K562 (cell line): ENCODE data around the gene GIGYF2. TPM values are rescaled to one million over a fixed set of nuclear protein-coding genes. Genes with fewer than 3 reads are reported as not detected.
A peak's percentile ranks its signal among the peaks of the same experiment; 100 is the strongest.

Experiments
- ADNP ChIP-seq: fragments of 200-800 bp; sonication (Bioruptor generic); IDR thresholded peaks from 2 replicates; pipeline ENCODE4 v1.6.1; 2016; ENCODE audit warnings: missing genetic modification characterization, missing compliant biosample characterization
- ARNT ChIP-seq, 2 experiments: fragments of 450-650 bp; IDR thresholded peaks; 2 replicates each; pipeline ENCODE4 v1.6.1; 2016; ENCODE audit warnings: mild to moderate bottlenecking in 1 of 2
- ASH1L ChIP-seq: fragments of 450-650 bp; IDR thresholded peaks from 2 replicates; pipeline ENCODE4 v1.6.1; 2018; ENCODE audit warnings: borderline replicate concordance, mild to moderate bottlenecking, low read depth; ENCODE audit not compliant: partially characterized antibody
- ATF1 ChIP-seq, 2 experiments: fragments of 450-650 bp in 1 of 2; IDR thresholded peaks; 2 replicates each; pipeline ENCODE4 v1.6.1; 2016; ENCODE audit warnings: missing compliant biosample characterization in 1 of 2, missing genetic modification characterization in 1 of 2
- FOXK2 ChIP-seq, 2 experiments: fragments of 450-650 bp; IDR thresholded peaks in 1 of 2; conservative IDR thresholded peaks in 1 of 2; 2 replicates each; pipeline ENCODE4 v1.6.1; 2016; ENCODE audit warnings: low read depth in 2 of 2, mild to moderate bottlenecking in 1 of 2
- L3MBTL2 ChIP-seq: fragments of 450-650 bp; IDR thresholded peaks from 2 replicates; pipeline ENCODE4 v1.6.1; 2016; ENCODE audit warnings: mild to moderate bottlenecking, moderate library complexity
- MCM7 ChIP-seq, 2 experiments: fragments of 450-650 bp; IDR thresholded peaks; 2 replicates each; pipeline ENCODE4 v1.6.1; 2016 to 2018
- NBN ChIP-seq: fragments of 450-650 bp; IDR thresholded peaks from 2 replicates; pipeline ENCODE4 v1.6.1; 2016; ENCODE audit warnings: low read depth, mild to moderate bottlenecking
- NELFE ChIP-seq: IDR thresholded peaks from 2 replicates; pipeline ENCODE4 v1.6.1; 2011; ENCODE audit warnings: mild to moderate bottlenecking; ENCODE audit not compliant: insufficient read depth, insufficient read length
- RFX7 ChIP-seq: fragments of 250-450 bp; sonication (Bioruptor Pico); IDR thresholded peaks from 2 replicates; pipeline ENCODE4 v1.5.1; 2021; ENCODE audit warnings: mild to moderate bottlenecking
- SREBF2 ChIP-seq: sonication (generic); formaldehyde crosslinking; IDR thresholded peaks from 2 replicates; pipeline ENCODE4 v1.4.0; 2020; ENCODE audit warnings: mild to moderate bottlenecking, missing genetic modification reagents
- ZNF134 ChIP-seq: fragments of 250-450 bp; sonication (Bioruptor Pico); conservative IDR thresholded peaks from 2 replicates; pipeline ENCODE4 v1.4.0; 2020
- polyA plus RNA-seq, 8 experiments: library from polyadenylated mRNA; depleted of rRNA in 4 of 8; stranded (reverse) in 5 of 8; unstranded in 3 of 8; fragments of >200 nt; fragmentation: Nextera tagmentation in 2 of 8; fragmentation: Illumina TruSeq in 1 of 8; extraction: Ambion mirVana in 2 of 8; extraction: Trizol in 1 of 8; gene quantifications; 2 replicates each; pipeline versions ENCODE4 v1.2.1 to v1.2.3, GENCODE V29; 2011 to 2014; ENCODE audit warnings: inconsistent platforms in 1 of 8, missing spikeins in 1 of 8
- total RNA-seq, 7 experiments: library from RNA; depleted of rRNA in 6 of 7; stranded (reverse); fragments of >200 nt in 6 of 7; fragmentation: Illumina TruSeq in 2 of 7; extraction: Trizol in 2 of 7; gene quantifications; 2 replicates each; pipeline versions ENCODE4 v1.2.1 to v1.2.3, GENCODE V29; 2011 to 2021; ENCODE audit warnings: low replicate concordance in 1 of 7
- TF ChIP-seq, protein P1 (sequence below): fragments of 450-650 bp; formaldehyde crosslinking; IDR thresholded peaks from 2 replicates; pipeline ENCODE4 v1.4.0; 2020; ENCODE audit warnings: mild to moderate bottlenecking, mixed read lengths
- TF ChIP-seq, protein P2 (sequence below): sonication (generic); formaldehyde crosslinking; IDR thresholded peaks from 2 replicates; pipeline ENCODE4 v1.9.0; 2022; ENCODE audit warnings: mild to moderate bottlenecking, missing genetic modification reagents
- TF ChIP-seq, protein P3 (sequence below): fragments of 250-450 bp; sonication (Bioruptor Pico); IDR thresholded peaks from 2 replicates; pipeline ENCODE4 v1.4.0; 2020; ENCODE audit warnings: mild to moderate bottlenecking, moderate library complexity
- TF ChIP-seq, protein P4 (sequence below): sonication (generic); formaldehyde crosslinking; IDR thresholded peaks from 2 replicates; pipeline ENCODE4 v1.8.0; 2022; ENCODE audit warnings: mild to moderate bottlenecking, missing genetic modification reagents
- TF ChIP-seq, protein P5 (sequence below): IDR thresholded peaks from 2 replicates; pipeline ENCODE4 v1.6.1; 2012; ENCODE audit warnings: low read depth, low read length, improper control_type of control experiment, borderline replicate concordance
- TF ChIP-seq, protein P6 (sequence below): IDR thresholded peaks from 2 replicates; pipeline ENCODE4 v1.6.1; 2011; ENCODE audit warnings: borderline replicate concordance, low read depth, mild to moderate bottlenecking, moderate library complexity, low read length; ENCODE audit not compliant: insufficient read depth, poor library complexity, severe bottlenecking

Gene GIGYF2
- total and polyA plus RNA-seq, 9 of the 15 experiments (the other 6 are each of a cell fraction or from before 2014, with no cell fraction given): 12.7 to 52.7 (median 34.9) TPM

DNA sequence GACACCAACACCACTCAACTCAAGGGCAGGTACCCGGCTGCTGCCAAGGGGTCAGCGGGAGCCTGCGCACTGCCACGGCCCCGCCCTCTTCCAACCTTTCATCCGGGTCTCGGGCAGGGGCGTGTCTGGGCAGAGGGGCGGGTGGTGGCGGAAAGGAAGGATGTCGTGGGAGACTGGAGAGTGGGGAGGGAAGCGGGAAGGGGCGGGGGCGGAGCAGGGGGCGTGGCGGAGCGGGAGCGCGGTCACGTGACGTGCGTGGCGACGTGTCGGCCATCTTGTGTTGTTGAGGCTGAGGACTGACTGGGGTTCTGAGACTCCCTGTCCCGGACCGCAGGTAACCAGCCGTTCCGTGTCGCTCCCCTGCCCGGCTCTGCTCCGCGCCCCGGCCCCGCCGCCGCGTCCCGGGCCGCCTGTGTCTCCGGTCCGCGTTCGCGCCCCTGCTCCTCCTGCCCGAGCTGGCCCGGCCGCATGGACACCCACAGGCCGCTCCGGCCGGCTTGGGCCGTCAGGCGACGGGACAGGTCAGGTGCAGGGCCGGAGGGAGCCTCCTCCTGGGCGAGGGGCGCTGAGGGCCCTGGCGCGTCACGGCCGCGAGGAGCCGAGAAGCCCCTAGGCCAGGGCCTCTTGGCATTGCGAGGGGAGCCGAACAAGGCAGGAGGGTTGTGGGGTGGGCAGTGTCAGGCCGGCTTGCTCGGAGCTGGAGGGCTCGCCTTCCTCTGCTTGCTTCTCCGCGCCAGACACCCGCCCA is at the start of gene GIGYF2 (continued):
- TF ChIP-seq, protein P1, sequence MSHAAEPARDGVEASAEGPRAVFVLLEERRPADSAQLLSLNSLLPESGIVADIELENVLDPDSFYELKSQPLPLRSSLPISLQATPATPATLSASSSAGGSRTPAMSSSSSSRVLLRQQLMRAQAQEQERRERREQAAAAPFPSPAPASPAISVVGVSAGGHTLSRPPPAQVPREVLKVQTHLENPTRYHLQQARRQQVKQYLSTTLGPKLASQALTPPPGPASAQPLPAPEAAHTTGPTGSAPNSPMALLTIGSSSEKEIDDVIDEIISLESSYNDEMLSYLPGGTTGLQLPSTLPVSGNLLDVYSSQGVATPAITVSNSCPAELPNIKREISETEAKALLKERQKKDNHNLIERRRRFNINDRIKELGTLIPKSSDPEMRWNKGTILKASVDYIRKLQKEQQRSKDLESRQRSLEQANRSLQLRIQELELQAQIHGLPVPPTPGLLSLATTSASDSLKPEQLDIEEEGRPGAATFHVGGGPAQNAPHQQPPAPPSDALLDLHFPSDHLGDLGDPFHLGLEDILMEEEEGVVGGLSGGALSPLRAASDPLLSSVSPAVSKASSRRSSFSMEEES: peak; percentile 99
- TF ChIP-seq, protein P2, sequence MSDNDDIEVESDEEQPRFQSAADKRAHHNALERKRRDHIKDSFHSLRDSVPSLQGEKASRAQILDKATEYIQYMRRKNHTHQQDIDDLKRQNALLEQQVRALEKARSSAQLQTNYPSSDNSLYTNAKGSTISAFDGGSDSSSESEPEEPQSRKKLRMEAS: peak; percentile 85
- no peak for TF ChIP-seq ARNT (IDR thresholded peaks at IDR 0.05)
- TF ChIP-seq, protein P3, sequence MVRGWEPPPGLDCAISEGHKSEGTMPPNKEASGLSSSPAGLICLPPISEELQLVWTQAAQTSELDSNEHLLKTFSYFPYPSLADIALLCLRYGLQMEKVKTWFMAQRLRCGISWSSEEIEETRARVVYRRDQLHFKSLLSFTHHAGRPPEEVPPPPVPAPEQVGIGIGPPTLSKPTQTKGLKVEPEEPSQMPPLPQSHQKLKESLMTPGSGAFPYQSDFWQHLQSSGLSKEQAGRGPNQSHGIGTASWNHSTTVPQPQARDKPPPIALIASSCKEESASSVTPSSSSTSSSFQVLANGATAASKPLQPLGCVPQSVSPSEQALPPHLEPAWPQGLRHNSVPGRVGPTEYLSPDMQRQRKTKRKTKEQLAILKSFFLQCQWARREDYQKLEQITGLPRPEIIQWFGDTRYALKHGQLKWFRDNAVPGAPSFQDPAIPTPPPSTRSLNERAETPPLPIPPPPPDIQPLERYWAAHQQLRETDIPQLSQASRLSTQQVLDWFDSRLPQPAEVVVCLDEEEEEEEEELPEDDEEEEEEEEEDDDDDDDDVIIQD: no peak
- TF ChIP-seq ASH1L: no peak
- TF ChIP-seq NELFE: no peak
- no peak for TF ChIP-seq ADNP (tag)
- TF ChIP-seq NBN: no peak
- TF ChIP-seq, protein P4, sequence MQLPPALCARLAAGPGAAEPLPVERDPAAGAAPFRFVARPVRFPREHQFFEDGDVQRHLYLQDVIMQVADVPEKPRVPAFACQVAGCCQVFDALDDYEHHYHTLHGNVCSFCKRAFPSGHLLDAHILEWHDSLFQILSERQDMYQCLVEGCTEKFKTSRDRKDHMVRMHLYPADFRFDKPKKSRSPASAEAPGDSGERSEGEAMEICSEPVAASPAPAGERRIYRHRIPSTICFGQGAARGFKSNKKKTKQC: peak; percentile 68; the same call in 1 of the 2 replicates
- TF ChIP-seq RFX7: no peak
- no peak for TF ChIP-seq SREBF2 (CRISPR knock-in tag)
- TF ChIP-seq FOXK2 (conservative IDR thresholded peaks at IDR 0.05 in 1 of 2, IDR thresholded peaks at IDR 0.05 in 1 of 2; ENCODE audit: low read depth in 2 of 2): no peak
- TF ChIP-seq, protein P5, sequence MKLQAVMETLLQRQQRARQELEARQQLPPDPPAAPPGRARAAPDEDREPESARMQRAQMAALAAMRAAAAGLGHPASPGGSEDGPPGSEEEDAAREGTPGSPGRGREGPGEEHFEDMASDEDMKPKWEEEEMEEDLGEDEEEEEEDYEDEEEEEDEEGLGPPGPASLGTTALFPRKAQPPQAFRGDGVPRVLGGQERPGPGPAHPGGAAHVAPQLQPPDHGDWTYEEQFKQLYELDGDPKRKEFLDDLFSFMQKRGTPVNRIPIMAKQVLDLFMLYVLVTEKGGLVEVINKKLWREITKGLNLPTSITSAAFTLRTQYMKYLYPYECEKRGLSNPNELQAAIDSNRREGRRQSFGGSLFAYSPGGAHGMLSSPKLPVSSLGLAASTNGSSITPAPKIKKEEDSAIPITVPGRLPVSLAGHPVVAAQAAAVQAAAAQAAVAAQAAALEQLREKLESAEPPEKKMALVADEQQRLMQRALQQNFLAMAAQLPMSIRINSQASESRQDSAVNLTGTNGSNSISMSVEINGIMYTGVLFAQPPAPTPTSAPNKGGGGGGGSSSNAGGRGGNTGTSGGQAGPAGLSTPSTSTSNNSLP: no peak
- TF ChIP-seq, protein P6, sequence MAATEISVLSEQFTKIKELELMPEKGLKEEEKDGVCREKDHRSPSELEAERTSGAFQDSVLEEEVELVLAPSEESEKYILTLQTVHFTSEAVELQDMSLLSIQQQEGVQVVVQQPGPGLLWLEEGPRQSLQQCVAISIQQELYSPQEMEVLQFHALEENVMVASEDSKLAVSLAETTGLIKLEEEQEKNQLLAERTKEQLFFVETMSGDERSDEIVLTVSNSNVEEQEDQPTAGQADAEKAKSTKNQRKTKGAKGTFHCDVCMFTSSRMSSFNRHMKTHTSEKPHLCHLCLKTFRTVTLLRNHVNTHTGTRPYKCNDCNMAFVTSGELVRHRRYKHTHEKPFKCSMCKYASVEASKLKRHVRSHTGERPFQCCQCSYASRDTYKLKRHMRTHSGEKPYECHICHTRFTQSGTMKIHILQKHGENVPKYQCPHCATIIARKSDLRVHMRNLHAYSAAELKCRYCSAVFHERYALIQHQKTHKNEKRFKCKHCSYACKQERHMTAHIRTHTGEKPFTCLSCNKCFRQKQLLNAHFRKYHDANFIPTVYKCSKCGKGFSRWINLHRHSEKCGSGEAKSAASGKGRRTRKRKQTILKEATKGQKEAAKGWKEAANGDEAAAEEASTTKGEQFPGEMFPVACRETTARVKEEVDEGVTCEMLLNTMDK: peak; percentile 10
- TF ChIP-seq MCM7 (IDR thresholded peaks at IDR 0.05): no peak
- no peak for TF ChIP-seq ZNF134 (CRISPR knock-in tag)
- no peak for TF ChIP-seq ATF1 (CRISPR knock-in tag; IDR thresholded peaks at IDR 0.05)
- TF ChIP-seq ATF1 (tag; IDR thresholded peaks at IDR 0.05): peak; percentile 50
- peak; percentile 51; the same call in 1 of the 2 replicates for TF ChIP-seq L3MBTL2
